K562 (cell line): ENCODE results near the gene SATB2. TPM values are rescaled to one million over a fixed set of nuclear protein-coding genes. Genes with fewer than 3 reads are reported as not detected.
A peak's percentile ranks its signal among the peaks of the same experiment; 100 is the strongest.

Experiments used
- ATAC-seq: fragments of 200-7000 bp; cut with Tn5 transposase; 3 replicates; pipeline ENCODE4 v1.9.1; 2020; ENCODE audit warnings: moderate library complexity
- BruUV-seq: library from RNA; stranded (reverse); fragments of 400-500 nt; replicated peaks from 2 replicates; lab custom pipeline; 2021; lab: Mats Ljungman, UMichigan
- CTCF ChIA-PET: fragments of 300-600 bp; formaldehyde crosslinking; extraction: SDS; loops from one replicate; lab custom pipeline; 2021; ENCODE audit warnings: low intra/inter-chr PET ratio; lab: Yijun Ruan, JAX
- POLR2A ChIA-PET: fragments of 300-600, 350-650 bp; sonication (Branson Sonifier 250); formaldehyde crosslinking; extraction: SDS; loops from one replicate; lab custom pipeline; 2021; ENCODE audit warnings: antibody characterized with exemption, inconsistent platforms; lab: Yijun Ruan, JAX
- DNase-seq, 4 experiments: peaks; one replicate each; pipeline versions ENCODE4 v3.0.0 to v3.0.0-alpha.2; 2011 to 2018; ENCODE audit warnings: low spot score in 3 of 4, mixed read lengths in 3 of 4; ENCODE audit errors: extremely low read depth in 1 of 4
- FAIRE-seq: peaks from 2 replicates; lab custom pipeline; 2011; peaks lifted over from hg19 to GRCh38; lab: Jason Lieb, UNC
- H2AFZ ChIP-seq: 2 replicates; pipeline ENCODE4 v1.6.0; 2011; ENCODE audit warnings: low read depth, low read length, control low read depth, inconsistent platforms
- H3K27ac ChIP-seq: fragments of 200-600 bp; 3 replicates; pipeline ENCODE4 v1.8.0; 2011; ENCODE audit warnings: low read depth, mild to moderate bottlenecking, control low read depth, inconsistent platforms, low read length, moderate library complexity, mixed read lengths; ENCODE audit errors: extremely low read depth
- H3K27me3 ChIP-seq, 2 experiments: fragments of 300-600 bp in 1 of 2; 2 replicates in 1 of 2; 3 replicates in 1 of 2; pipeline versions ENCODE4 v1.6.0 to v1.8.0; 2011; ENCODE audit warnings: inconsistent platforms in 2 of 2, low read length in 2 of 2, mild to moderate bottlenecking in 1 of 2, mixed read lengths in 1 of 2, moderate library complexity in 1 of 2; ENCODE audit not compliant: control insufficient read depth in 2 of 2, insufficient read depth in 2 of 2
- H3K36me3 ChIP-seq: fragments of 300-600 bp; 3 replicates; pipeline ENCODE4 v1.8.0; 2011; ENCODE audit warnings: mild to moderate bottlenecking, low read length, inconsistent platforms; ENCODE audit not compliant: control insufficient read depth, insufficient read depth
- H3K4me1 ChIP-seq, 2 experiments: fragments of 200-600 bp in 1 of 2; replicated peaks in 1 of 2; 2 replicates in 1 of 2; 3 replicates in 1 of 2; pipeline versions ENCODE4 v1.5.1 to v1.8.0; 2011; ENCODE audit warnings: inconsistent platforms in 2 of 2, low read length in 2 of 2, mild to moderate bottlenecking in 1 of 2, mixed read lengths in 1 of 2, moderate library complexity in 1 of 2; ENCODE audit not compliant: control insufficient read depth in 2 of 2, insufficient read depth in 2 of 2
- H3K4me2 ChIP-seq: 2 replicates; pipeline ENCODE4 v1.6.1; 2011; ENCODE audit warnings: low read length, control low read depth, inconsistent platforms, mixed read lengths; ENCODE audit not compliant: insufficient read depth
- H3K4me3 ChIP-seq: fragments of 200-600 bp; sonication (generic), shearing (Covaris generic); 2 replicates; pipeline ENCODE4 v1.5.1; 2016; ENCODE audit warnings: control low read depth, inconsistent platforms
- H3K79me2 ChIP-seq: fragments of 200-600 bp; 3 replicates; pipeline ENCODE4 v1.8.0; 2011; ENCODE audit warnings: low read length, inconsistent platforms; ENCODE audit not compliant: control insufficient read depth, insufficient read depth
- H3K9ac ChIP-seq, 2 experiments: 2 replicates each; pipeline versions ENCODE4 v1.6.0 to v1.6.1; 2011; ENCODE audit warnings: low read depth in 2 of 2, low read length in 2 of 2, control low read depth in 1 of 2, inconsistent platforms in 1 of 2, mild to moderate bottlenecking in 1 of 2, mixed read lengths in 1 of 2; ENCODE audit not compliant: insufficient read depth in 1 of 2
- H3K9me1 ChIP-seq: one replicate; pipeline ENCODE4 v1.6.0; 2011; ENCODE audit warnings: inconsistent platforms, mild to moderate bottlenecking, low read length, moderate library complexity; ENCODE audit not compliant: control insufficient read depth, insufficient read depth
- H3K9me3 ChIP-seq: replicated peaks from 2 replicates; pipeline ENCODE4 v1.5.1; 2011; ENCODE audit warnings: low read depth, low read length, inconsistent platforms; ENCODE audit not compliant: control insufficient read depth, insufficient read depth
- H4K20me1 ChIP-seq: replicated peaks from 2 replicates; pipeline ENCODE4 v1.6.1; 2011; ENCODE audit warnings: low read length, inconsistent platforms, mixed read lengths; ENCODE audit not compliant: control insufficient read depth, insufficient read depth
- MEIS2 ChIP-seq: fragments of 450-650 bp; IDR thresholded peaks from 2 replicates; pipeline ENCODE4 v1.6.1; 2014; ENCODE audit warnings: mild to moderate bottlenecking; ENCODE audit not compliant: partially characterized antibody
- POLR2AphosphoS5 ChIP-seq: IDR thresholded peaks from 2 replicates; pipeline ENCODE4 v1.6.1; 2011; ENCODE audit warnings: mild to moderate bottlenecking, low read depth, low read length, moderate library complexity; ENCODE audit not compliant: control insufficient read depth, insufficient read depth
- SMAD1 ChIP-seq: fragments of 150-350 bp; IDR thresholded peaks from 2 replicates; pipeline ENCODE4 v1.6.1; 2014; ENCODE audit warnings: low read length, low read depth; ENCODE audit not compliant: partially characterized antibody
- ZNF717 ChIP-seq: fragments of 250-450 bp; sonication (Bioruptor Pico); IDR thresholded peaks from 2 replicates; pipeline ENCODE4 v1.5.0; 2021
- WGBS: fragments of 100-300 bp; shearing (Covaris generic); methylation state at CpG from one replicate; pipeline ENCODE4 v1.1.6; 2016; ENCODE audit warnings: low coverage, mixed read lengths; ENCODE audit not compliant: insufficient coverage; ENCODE audit errors: missing lambda C conversion rate; 5-methylcytosine and 5-hydroxymethylcytosine counted together
- in situ Hi-C: fragments of 300-500 bp; cut with MboI; formaldehyde crosslinking; loops from 4 replicates; pipeline ENCODE4 v1.15.0; 2018; ENCODE audit warnings: inconsistent platforms, mixed read lengths
- intact Hi-C: fragments of 100-400 bp; cut with micrococcal nuclease; formaldehyde crosslinking; loops from 2 replicates; pipeline ENCODE4 v1.14.2; 2022
- polyA plus RNA-seq, 8 experiments: library from polyadenylated mRNA; depleted of rRNA in 4 of 8; stranded (reverse) in 5 of 8; unstranded in 3 of 8; fragments of >200 nt; fragmentation: Nextera tagmentation in 2 of 8; fragmentation: Illumina TruSeq in 1 of 8; extraction: Ambion mirVana in 2 of 8; extraction: Trizol in 1 of 8; gene quantifications; 2 replicates each; pipeline versions ENCODE4 v1.2.1 to v1.2.3, GENCODE V29; 2011 to 2014; ENCODE audit warnings: inconsistent platforms in 1 of 8, missing spikeins in 1 of 8
- total RNA-seq, 7 experiments: library from RNA; depleted of rRNA in 6 of 7; stranded (reverse); fragments of >200 nt in 6 of 7; fragmentation: Illumina TruSeq in 2 of 7; extraction: Trizol in 2 of 7; gene quantifications; 2 replicates each; pipeline versions ENCODE4 v1.2.1 to v1.2.3, GENCODE V29; 2011 to 2021; ENCODE audit warnings: low replicate concordance in 1 of 7

SATB2 gene
- total and polyA plus RNA-seq, 9 of the 15 experiments (the other 6 are each of a cell fraction or from before 2014, with no cell fraction given), result 4.5 to 34.0 (median 15.1) TPM

- CTCF ChIA-PET, result no interaction called here
- 0 out of 2 replicates have a peak, but pooled peaks have one; percentile 11 for TF ChIP-seq POLR2AphosphoS5
- no peak for TF ChIP-seq SMAD1
- peaks cover 97% of the 10 kb centered on the region for H3K79me2 ChIP-seq
- intact Hi-C loops (no loop called here), in situ Hi-C loops (no loop called here)
- no peak for DNase-seq
- no TSS peak for BruUV-seq
- peaks cover 0 to 5% of the 10 kb centered on the region in 2 experiments; a peak in 3 of 5 replicates for H3K4me1 ChIP-seq
- no peak overlapping the region for H3K9ac ChIP-seq
- H3K9me3 ChIP-seq, result no peaks in the 10 kb centered on the region
- H3K4me2 ChIP-seq, result no peak overlapping the region
- no peak overlapping the region for H3K4me3 ChIP-seq
- no peaks in the 10 kb centered on the region for H3K27me3 ChIP-seq
- H3K27ac ChIP-seq, result no peak overlapping the region
- POLR2A ChIA-PET, result interaction anchor here (0.6 to 0.7 kb wide), 2 partner anchors 8 to 13 kb away, joined by 3 read pairs; no protein-coding TSS in a partner anchor
- H4K20me1 ChIP-seq, result no peaks in the 10 kb centered on the region; the same call in 1 of the 2 replicates
- peak; percentile 11; the same call in 2 of the 3 replicates for ATAC-seq
- no peak overlapping the region for H2AFZ ChIP-seq
- no peaks in the 10 kb centered on the region for H3K9me1 ChIP-seq
- H3K36me3 ChIP-seq, result peaks cover 58% of the 10 kb centered on the region
- WGBS, result 85% methylated on average over 7 of the region's 10 CpGs
- FAIRE-seq, result no peak
These were observed 10.7 kb downstream of the SATB2 start for GRCh38 chr2:199446996-199447576.

DNA sequence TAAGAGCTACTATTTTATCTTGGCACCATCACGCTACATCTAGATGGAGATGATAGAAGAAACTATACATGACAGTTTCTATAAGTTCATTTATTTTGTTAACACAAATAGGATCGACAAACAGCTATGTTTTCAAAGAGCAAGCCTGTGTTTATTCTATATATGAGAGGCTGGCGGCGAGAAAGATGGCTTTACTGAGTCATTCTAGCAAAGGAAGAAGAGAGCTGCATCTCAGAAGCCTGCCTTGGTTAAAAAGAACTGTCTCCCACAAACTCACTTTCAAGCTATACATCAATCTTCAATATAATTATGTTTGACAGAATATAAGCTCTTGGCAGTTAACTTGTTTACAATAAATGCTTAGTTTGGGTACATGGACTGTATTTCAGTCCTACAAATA lies 13.0 kb downstream of the SATB2 start:
- Histone ChIP-seq H3K4me1 (no peaks in the 10 kb centered on the region; a peak in 2 of 5 replicates), H3K9ac (no peak overlapping the region), H3K9me1 (no peaks in the 10 kb centered on the region), H4K20me1 (peaks cover 2% of the 10 kb centered on the region; the same call in 1 of the 2 replicates), H3K27ac (no peak overlapping the region), H2AFZ (no peak overlapping the region), H3K4me3 (no peak overlapping the region), H3K79me2 (peaks cover 93% of the 10 kb centered on the region), H3K4me2 (no peak overlapping the region), H3K27me3 (no peaks in the 10 kb centered on the region), H3K36me3 (peaks cover 53% of the 10 kb centered on the region), H3K9me3 (no peaks in the 10 kb centered on the region)
- no peak for FAIRE-seq
- 75% methylated on average over 4 of the region's 4 CpGs for WGBS
- ChIA-PET CTCF (no interaction called here), POLR2A (interaction anchor here (0.5 to 0.7 kb wide), 2 partner anchors 19 to 916 kb away, joined by 3 read pairs; no protein-coding TSS in a partner anchor)
- intact Hi-C loops (no loop called here), in situ Hi-C loops (no loop called here)
- DNase-seq, result no peak
- peak; percentile 26 for ATAC-seq
- peak; percentile 22 for TF ChIP-seq MEIS2
- TF ChIP-seq ZNF717 (CRISPR knock-in tag), result no peak
- no TSS peak for BruUV-seq
